ENCODE data around the gene DISP1. TPM values are rescaled to one million over a fixed set of nuclear protein-coding genes. Genes with fewer than 3 reads are reported as not detected.

Gene DISP1
- total RNA-seq, 2 donors from 2014 or later, result 4.9 to 43.1 TPM

DNA sequence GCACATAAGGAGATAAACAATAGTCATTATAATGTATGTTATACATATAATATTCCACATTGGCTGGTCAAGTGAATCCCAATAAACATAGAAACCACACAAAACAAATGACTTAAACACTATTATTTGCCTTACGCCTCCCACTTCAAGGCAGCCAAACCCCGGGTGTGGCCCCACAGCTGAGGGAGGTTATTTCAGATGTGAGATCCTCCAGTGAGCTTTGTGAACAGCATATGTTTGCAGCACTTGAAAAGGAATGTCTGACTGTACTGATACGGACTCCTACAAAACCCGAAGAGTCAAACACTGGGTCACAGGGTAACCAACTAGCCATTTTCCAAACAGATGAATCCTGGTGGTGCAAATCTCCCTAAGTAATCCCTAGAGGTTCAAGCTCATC lies 27.1 kb upstream of the DISP1 start:
- Histone ChIP-seq H3K27ac (no peak overlapping the region), H3K27me3 (replicated peaks; ENCODE audit: insufficient read depth) (no peaks in the 10 kb centered on the region), H3K4me1 (replicated peaks) (no peaks in the 10 kb centered on the region), H3K36me3 (no peaks in the 10 kb centered on the region), H3K4me3 (no peak overlapping the region), H3K9me3 (no peaks in the 10 kb centered on the region)
- DNase-seq (ENCODE audit: low spot score), result no peak
- TF ChIP-seq POLR2A (IDR thresholded peaks at IDR 0.05) (no peak), POLR2AphosphoS5 (IDR thresholded peaks at IDR 0.05) (no peak)
- TF ChIP-seq, protein P1, sequence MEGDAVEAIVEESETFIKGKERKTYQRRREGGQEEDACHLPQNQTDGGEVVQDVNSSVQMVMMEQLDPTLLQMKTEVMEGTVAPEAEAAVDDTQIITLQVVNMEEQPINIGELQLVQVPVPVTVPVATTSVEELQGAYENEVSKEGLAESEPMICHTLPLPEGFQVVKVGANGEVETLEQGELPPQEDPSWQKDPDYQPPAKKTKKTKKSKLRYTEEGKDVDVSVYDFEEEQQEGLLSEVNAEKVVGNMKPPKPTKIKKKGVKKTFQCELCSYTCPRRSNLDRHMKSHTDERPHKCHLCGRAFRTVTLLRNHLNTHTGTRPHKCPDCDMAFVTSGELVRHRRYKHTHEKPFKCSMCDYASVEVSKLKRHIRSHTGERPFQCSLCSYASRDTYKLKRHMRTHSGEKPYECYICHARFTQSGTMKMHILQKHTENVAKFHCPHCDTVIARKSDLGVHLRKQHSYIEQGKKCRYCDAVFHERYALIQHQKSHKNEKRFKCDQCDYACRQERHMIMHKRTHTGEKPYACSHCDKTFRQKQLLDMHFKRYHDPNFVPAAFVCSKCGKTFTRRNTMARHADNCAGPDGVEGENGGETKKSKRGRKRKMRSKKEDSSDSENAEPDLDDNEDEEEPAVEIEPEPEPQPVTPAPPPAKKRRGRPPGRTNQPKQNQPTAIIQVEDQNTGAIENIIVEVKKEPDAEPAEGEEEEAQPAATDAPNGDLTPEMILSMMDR (IDR thresholded peaks at IDR 0.05), result no peak
- 88% methylated on average over 4 of the region's 4 CpGs for WGBS
- intact Hi-C loops (cut with DNase I), result no loop called here

DNA sequence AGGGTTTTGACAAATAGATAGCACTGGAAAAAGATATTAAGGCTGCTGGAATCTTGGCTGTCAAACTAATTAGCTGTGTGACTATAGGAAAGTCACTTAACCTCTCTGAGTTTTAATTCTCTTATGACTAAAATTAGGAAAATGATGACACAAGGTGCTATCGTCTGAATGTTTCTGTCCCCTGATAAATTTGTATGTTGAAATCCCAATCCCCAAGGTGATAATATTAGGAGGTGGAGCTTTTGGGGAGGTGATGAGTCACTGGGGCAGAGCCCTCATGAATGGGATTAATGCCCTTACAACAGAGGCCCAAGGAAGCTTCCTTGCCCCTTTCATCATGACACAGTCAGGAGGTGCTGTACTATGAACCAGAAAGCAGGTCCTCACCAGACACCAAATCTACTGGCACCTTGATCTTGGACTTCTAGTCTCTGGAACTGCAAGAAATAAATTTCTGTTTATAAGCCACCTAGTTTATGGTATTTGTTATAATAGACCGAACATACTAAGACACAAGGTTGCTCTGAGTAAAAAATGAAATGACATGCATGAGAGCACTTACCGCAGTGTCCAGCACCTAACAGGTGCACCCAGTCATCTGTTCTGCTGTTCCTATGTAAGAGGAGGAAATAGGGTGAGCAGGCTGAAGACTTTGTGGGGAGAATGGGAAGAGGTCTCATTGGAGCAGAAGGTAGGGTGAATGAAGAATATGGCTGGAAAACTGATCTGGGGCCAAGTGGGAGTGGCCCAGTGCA lies 26.3 kb upstream of the DISP1 start:
- H3K27me3 ChIP-seq (replicated peaks; ENCODE audit: insufficient read depth), result no peaks in the 10 kb centered on the region
- H3K4me1 ChIP-seq (replicated peaks), result no peaks in the 10 kb centered on the region
- intact Hi-C loops (cut with DNase I), result no loop called here
- H3K27ac ChIP-seq, result no peak overlapping the region
- WGBS, result 87% methylated on average over 3 of the region's 3 CpGs
- H3K9me3 ChIP-seq, result no peaks in the 10 kb centered on the region
- TF ChIP-seq POLR2AphosphoS5 (IDR thresholded peaks at IDR 0.05), result no peak
- TF ChIP-seq POLR2A (IDR thresholded peaks at IDR 0.05), result no peak
- TF ChIP-seq, protein P1 (IDR thresholded peaks at IDR 0.05), result no peak
- DNase-seq (ENCODE audit: low spot score), result no peak
- H3K36me3 ChIP-seq, result no peaks in the 10 kb centered on the region
- no peak overlapping the region for H3K4me3 ChIP-seq

DNA sequence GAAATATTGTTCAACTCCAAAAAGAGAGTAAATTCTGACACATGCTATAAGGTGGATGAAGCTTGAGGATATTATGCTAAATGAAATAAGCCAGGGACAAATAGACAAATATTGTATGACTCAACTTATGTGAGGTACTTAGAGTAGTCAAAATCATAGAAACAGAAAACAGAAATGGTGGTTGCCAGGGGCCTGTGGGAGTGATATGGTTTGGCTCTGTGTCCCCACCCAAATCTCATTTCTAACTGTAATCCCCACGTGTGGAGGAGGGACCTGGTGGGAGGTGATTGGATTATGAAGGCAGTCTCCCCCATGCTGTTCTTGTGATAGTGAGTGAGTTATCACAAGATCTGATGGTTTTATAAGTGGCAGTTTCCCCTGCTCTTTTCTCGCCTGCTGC lies 24.7 kb upstream of the DISP1 start:
- WGBS, result 83% methylated on average over 2 of the region's 2 CpGs
- TF ChIP-seq, protein P1 (IDR thresholded peaks at IDR 0.05), result no peak
- no peak for TF ChIP-seq POLR2A (IDR thresholded peaks at IDR 0.05)
- no peak for TF ChIP-seq POLR2AphosphoS5 (IDR thresholded peaks at IDR 0.05)
- intact Hi-C loops (cut with DNase I), result loop anchor here (5.0 kb wide), 1 partner anchor 332 kb away; no protein-coding TSS in a partner anchor
- DNase-seq (ENCODE audit: low spot score), result no peak
- Histone ChIP-seq H3K27ac (no peak overlapping the region), H3K9me3 (no peaks in the 10 kb centered on the region), H3K27me3 (replicated peaks; ENCODE audit: insufficient read depth) (no peaks in the 10 kb centered on the region), H3K36me3 (no peaks in the 10 kb centered on the region), H3K4me1 (replicated peaks) (no peaks in the 10 kb centered on the region), H3K4me3 (no peak overlapping the region)

GRCh38 chr1:222790520-222790919 lies 24.3 kb upstream of the DISP1 start:
- Histone ChIP-seq H3K4me1 (replicated peaks) (no peaks in the 10 kb centered on the region), H3K9me3 (no peaks in the 10 kb centered on the region), H3K36me3 (no peaks in the 10 kb centered on the region), H3K27me3 (replicated peaks; ENCODE audit: insufficient read depth) (no peaks in the 10 kb centered on the region), H3K4me3 (no peak overlapping the region), H3K27ac (no peak overlapping the region)
- TF ChIP-seq POLR2A (IDR thresholded peaks at IDR 0.05), result no peak
- no peak for TF ChIP-seq POLR2AphosphoS5 (IDR thresholded peaks at IDR 0.05)
- no peak for DNase-seq (ENCODE audit: low spot score)
- WGBS, result 83% methylated on average over 4 of the region's 4 CpGs
- intact Hi-C loops (cut with DNase I), result loop anchor here (5.0 kb wide), 1 partner anchor 332 kb away; no protein-coding TSS in a partner anchor

DNA sequence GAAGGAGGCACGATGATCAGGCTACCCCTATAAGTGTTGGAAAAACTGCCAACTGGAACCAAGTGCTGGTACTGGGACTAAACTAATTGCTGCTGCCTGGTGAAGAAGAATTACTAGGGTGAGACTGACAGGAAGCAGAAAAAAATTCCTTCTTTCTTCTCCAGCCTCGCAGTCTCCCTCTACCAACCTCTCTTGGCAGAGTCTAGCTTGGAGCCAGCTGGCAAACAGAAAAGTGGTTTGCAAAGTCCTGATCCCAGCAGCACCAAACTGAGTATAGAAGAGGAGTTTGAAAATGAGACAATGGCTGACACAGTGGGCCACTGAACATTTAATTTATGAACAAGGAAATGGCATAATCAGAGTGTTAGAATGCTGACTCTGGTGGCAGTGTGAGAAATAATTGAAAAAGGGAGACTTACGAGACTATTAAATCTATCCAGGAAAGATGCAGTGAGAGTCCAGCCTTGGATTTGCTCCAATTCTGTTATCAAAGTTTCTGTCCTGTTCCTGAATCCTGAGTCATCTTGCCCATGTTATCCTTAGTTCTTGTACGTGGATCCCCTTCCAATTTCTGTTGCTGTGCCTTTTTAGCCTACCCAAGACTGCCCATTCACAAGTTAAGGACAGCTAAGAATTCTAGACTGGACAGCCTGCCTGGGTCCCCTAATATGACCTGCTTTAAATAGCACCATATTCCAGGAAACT lies 23.7 kb upstream of the DISP1 start:
- Histone ChIP-seq H3K36me3 (no peaks in the 10 kb centered on the region), H3K27ac (no peak overlapping the region), H3K4me3 (no peak overlapping the region), H3K4me1 (replicated peaks) (no peaks in the 10 kb centered on the region), H3K9me3 (no peaks in the 10 kb centered on the region), H3K27me3 (replicated peaks; ENCODE audit: insufficient read depth) (no peaks in the 10 kb centered on the region)
- intact Hi-C loops (cut with DNase I), result loop anchor here (5.0 kb wide), 1 partner anchor 331 kb away; no protein-coding TSS in a partner anchor
- no peak for DNase-seq (ENCODE audit: low spot score)
- no peak for TF ChIP-seq POLR2AphosphoS5 (IDR thresholded peaks at IDR 0.05)
- TF ChIP-seq POLR2A (IDR thresholded peaks at IDR 0.05), result no peak
- TF ChIP-seq, protein P1 (IDR thresholded peaks at IDR 0.05), result no peak
- WGBS, result 43% methylated on average over 4 of the region's 4 CpGs

Data from prostate gland (tissue), 2 donors.